ENCODE results near the gene KDM1B. TPM values are rescaled to one million over a fixed set of nuclear protein-coding genes. Genes with fewer than 3 reads are reported as not detected.

The KDM1B gene
- total and polyA plus RNA-seq, 2 experiments from 2014 or later: 3.8 to 9.0 TPM

DNA sequence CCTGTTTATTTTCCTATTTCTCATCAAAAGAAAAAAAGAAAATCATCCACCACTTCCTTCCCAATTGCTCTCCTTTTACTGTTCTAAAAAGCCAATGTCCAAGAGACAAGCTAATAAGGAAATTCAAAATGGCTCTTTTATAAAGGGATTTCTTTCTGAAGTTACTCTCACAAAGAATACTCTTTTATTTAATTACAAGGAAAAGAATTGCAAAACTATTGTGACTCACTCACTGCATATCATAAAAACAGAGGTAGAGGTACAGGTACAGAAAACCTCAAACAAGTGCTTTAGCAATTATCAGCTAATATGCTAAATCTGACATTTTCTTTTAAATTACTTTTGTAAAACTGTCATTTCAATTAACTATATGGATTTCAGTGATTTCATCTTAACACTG, 91.0 kb downstream of the KDM1B start:
- no peak for TF ChIP-seq POLR2AphosphoS5 (IDR thresholded peaks at IDR 0.05; ENCODE audit: low read depth)
- TF ChIP-seq, protein P1, sequence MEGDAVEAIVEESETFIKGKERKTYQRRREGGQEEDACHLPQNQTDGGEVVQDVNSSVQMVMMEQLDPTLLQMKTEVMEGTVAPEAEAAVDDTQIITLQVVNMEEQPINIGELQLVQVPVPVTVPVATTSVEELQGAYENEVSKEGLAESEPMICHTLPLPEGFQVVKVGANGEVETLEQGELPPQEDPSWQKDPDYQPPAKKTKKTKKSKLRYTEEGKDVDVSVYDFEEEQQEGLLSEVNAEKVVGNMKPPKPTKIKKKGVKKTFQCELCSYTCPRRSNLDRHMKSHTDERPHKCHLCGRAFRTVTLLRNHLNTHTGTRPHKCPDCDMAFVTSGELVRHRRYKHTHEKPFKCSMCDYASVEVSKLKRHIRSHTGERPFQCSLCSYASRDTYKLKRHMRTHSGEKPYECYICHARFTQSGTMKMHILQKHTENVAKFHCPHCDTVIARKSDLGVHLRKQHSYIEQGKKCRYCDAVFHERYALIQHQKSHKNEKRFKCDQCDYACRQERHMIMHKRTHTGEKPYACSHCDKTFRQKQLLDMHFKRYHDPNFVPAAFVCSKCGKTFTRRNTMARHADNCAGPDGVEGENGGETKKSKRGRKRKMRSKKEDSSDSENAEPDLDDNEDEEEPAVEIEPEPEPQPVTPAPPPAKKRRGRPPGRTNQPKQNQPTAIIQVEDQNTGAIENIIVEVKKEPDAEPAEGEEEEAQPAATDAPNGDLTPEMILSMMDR (conservative IDR thresholded peaks at IDR 0.05; ENCODE audit: low read depth in 2 of 2): no peak
- no peak for TF ChIP-seq ETS1 (IDR thresholded peaks at IDR 0.05)
- no peak for TF ChIP-seq NANOG (IDR thresholded peaks at IDR 0.05; ENCODE audit: borderline replicate concordance)
- TF ChIP-seq ZNF331 (CRISPR knock-in tag; IDR thresholded peaks at IDR 0.05; ENCODE audit: low read depth): no peak
- no peak for TF ChIP-seq ZNF114 (CRISPR knock-in tag; IDR thresholded peaks at IDR 0.05)
- no peak for TF ChIP-seq EZH2 (IDR thresholded peaks at IDR 0.05; ENCODE audit: low read depth, unreplicated experiment)
- no peak for TF ChIP-seq EZH2phosphoT487 (IDR thresholded peaks at IDR 0.05; ENCODE audit: unreplicated experiment)
- TF ChIP-seq STAT1 (IDR thresholded peaks at IDR 0.05; ENCODE audit: unreplicated experiment): no peak
- TF ChIP-seq CREB1 (CRISPR knock-in tag; IDR thresholded peaks at IDR 0.05; ENCODE audit: low read depth): no peak
- TF ChIP-seq JUNB (IDR thresholded peaks at IDR 0.05; ENCODE audit: unreplicated experiment): no peak
- Mint-ChIP-seq H3K4me1 (peaks cover 19% of the 10 kb centered on the region; the same call in 2 of the 3 replicates), H3K27ac (no peak overlapping the region), H3K9me3 (no peaks in the 10 kb centered on the region), H3K36me3 (ENCODE audit: low read depth) (peaks cover 94% of the 10 kb centered on the region), H3K27me3 (ENCODE audit: insufficient read depth, low read depth, poor library complexity) (peaks cover 5% of the 10 kb centered on the region), H3K4me3 (no peak overlapping the region)
- Histone ChIP-seq H3K4me2 (no peak overlapping the region), H3K4me3 (no peak overlapping the region), H4K20me1 (replicated peaks; ENCODE audit: insufficient read depth) (peaks cover 31% of the 10 kb centered on the region), H3K27me3 (ENCODE audit: insufficient read depth) (no peaks in the 10 kb centered on the region), H3K79me2 (replicated peaks; ENCODE audit: insufficient read depth) (peaks cover 100% of the 10 kb centered on the region), H3K4me1 (ENCODE audit: insufficient read depth) (no peaks in the 10 kb centered on the region), H2AFZ (no peak overlapping the region), H3F3A (replicated peaks; ENCODE audit: low read depth) (no peaks in the 10 kb centered on the region), H3K36me3 (ENCODE audit: insufficient read depth) (peaks cover 54% of the 10 kb centered on the region), H3K9me2 (ENCODE audit: insufficient read depth) (no peaks in the 10 kb centered on the region), H3K27ac (ENCODE audit: low read depth) (no peak overlapping the region)
- DNase-seq (ENCODE audit: low spot score) (no peak), ATAC-seq (no peak)

- H3K4me1 ChIP-seq (ENCODE audit: insufficient read depth): no peaks in the 10 kb centered on the region
- peaks cover 4% of the 10 kb centered on the region for H3K27me3 Mint-ChIP-seq (ENCODE audit: insufficient read depth, low read depth, poor library complexity)
- peak overlapping the region; percentile 66; the same call in 1 of the 2 replicates for H3K27ac Mint-ChIP-seq
- H4K20me1 ChIP-seq (replicated peaks; ENCODE audit: insufficient read depth): peaks cover 25% of the 10 kb centered on the region
- H3K36me3 ChIP-seq (ENCODE audit: insufficient read depth): peaks cover 55% of the 10 kb centered on the region
- no peak overlapping the region for H3K4me3 ChIP-seq
- H3K36me3 Mint-ChIP-seq (ENCODE audit: low read depth): peaks cover 95% of the 10 kb centered on the region
- no peaks in the 10 kb centered on the region for H3K9me3 Mint-ChIP-seq
- DNase-seq (ENCODE audit: low spot score) (no peak), ATAC-seq (no peak)
- H3K9me2 ChIP-seq (ENCODE audit: insufficient read depth): no peaks in the 10 kb centered on the region
- peaks cover 100% of the 10 kb centered on the region for H3K79me2 ChIP-seq (replicated peaks; ENCODE audit: insufficient read depth)
- H3K4me2 ChIP-seq: no peak overlapping the region
- H3K27ac ChIP-seq (ENCODE audit: low read depth): no peak overlapping the region
- H3K27me3 ChIP-seq (ENCODE audit: insufficient read depth): no peaks in the 10 kb centered on the region
- H2AFZ ChIP-seq: no peak overlapping the region
- H3F3A ChIP-seq (replicated peaks; ENCODE audit: low read depth): no peaks in the 10 kb centered on the region
- H3K4me1 Mint-ChIP-seq: peaks cover 14% of the 10 kb centered on the region; the same call in 2 of the 3 replicates
- no peak overlapping the region for H3K4me3 Mint-ChIP-seq
- TF ChIP-seq EZH2phosphoT487 (IDR thresholded peaks at IDR 0.05; ENCODE audit: unreplicated experiment) (no peak), ETS1 (IDR thresholded peaks at IDR 0.05) (no peak)
- TF ChIP-seq, protein P2, sequence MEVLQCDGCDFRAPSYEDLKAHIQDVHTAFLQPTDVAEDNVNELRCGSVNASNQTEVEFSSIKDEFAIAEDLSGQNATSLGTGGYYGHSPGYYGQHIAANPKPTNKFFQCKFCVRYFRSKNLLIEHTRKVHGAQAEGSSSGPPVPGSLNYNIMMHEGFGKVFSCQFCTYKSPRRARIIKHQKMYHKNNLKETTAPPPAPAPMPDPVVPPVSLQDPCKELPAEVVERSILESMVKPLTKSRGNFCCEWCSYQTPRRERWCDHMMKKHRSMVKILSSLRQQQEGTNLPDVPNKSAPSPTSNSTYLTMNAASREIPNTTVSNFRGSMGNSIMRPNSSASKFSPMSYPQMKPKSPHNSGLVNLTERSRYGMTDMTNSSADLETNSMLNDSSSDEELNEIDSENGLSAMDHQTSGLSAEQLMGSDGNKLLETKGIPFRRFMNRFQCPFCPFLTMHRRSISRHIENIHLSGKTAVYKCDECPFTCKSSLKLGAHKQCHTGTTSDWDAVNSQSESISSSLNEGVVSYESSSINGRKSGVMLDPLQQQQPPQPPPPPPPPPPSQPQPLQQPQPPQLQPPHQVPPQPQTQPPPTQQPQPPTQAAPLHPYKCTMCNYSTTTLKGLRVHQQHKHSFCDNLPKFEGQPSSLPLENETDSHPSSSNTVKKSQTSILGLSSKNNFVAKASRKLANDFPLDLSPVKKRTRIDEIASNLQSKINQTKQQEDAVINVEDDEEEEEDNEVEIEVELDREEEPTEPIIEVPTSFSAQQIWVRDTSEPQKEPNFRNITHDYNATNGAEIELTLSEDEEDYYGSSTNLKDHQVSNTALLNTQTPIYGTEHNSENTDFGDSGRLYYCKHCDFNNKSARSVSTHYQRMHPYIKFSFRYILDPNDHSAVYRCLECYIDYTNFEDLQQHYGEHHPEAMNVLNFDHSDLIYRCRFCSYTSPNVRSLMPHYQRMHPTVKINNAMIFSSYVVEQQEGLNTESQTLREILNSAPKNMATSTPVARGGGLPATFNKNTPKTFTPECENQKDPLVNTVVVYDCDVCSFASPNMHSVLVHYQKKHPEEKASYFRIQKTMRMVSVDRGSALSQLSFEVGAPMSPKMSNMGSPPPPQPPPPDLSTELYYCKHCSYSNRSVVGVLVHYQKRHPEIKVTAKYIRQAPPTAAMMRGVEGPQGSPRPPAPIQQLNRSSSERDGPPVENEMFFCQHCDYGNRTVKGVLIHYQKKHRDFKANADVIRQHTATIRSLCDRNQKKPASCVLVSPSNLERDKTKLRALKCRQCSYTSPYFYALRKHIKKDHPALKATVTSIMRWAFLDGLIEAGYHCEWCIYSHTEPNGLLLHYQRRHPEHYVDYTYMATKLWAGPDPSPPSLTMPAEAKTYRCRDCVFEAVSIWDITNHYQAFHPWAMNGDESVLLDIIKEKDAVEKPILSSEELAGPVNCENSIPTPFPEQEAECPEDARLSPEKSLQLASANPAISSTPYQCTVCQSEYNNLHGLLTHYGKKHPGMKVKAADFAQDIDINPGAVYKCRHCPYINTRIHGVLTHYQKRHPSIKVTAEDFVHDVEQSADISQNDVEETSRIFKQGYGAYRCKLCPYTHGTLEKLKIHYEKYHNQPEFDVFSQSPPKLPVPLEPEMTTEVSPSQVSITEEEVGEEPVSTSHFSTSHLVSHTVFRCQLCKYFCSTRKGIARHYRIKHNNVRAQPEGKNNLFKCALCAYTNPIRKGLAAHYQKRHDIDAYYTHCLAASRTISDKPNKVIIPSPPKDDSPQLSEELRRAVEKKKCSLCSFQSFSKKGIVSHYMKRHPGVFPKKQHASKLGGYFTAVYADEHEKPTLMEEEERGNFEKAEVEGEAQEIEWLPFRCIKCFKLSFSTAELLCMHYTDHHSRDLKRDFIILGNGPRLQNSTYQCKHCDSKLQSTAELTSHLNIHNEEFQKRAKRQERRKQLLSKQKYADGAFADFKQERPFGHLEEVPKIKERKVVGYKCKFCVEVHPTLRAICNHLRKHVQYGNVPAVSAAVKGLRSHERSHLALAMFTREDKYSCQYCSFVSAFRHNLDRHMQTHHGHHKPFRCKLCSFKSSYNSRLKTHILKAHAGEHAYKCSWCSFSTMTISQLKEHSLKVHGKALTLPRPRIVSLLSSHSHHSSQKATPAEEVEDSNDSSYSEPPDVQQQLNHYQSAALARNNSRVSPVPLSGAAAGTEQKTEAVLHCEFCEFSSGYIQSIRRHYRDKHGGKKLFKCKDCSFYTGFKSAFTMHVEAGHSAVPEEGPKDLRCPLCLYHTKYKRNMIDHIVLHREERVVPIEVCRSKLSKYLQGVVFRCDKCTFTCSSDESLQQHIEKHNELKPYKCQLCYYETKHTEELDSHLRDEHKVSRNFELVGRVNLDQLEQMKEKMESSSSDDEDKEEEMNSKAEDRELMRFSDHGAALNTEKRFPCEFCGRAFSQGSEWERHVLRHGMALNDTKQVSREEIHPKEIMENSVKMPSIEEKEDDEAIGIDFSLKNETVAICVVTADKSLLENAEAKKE (CRISPR knock-in tag; IDR thresholded peaks at IDR 0.05): no peak
Measured at GRCh38 chr6:18247002-18247401, 91.8 kb downstream of the KDM1B start.

All from GM23338 (cell line).